ENCODE results near the gene KIAA1217. TPM values are rescaled to one million over a fixed set of nuclear protein-coding genes. Genes with fewer than 3 reads are reported as not detected.

The KIAA1217 gene
- total and polyA plus RNA-seq, 2 of the 8 experiments (the other 6 are each of a cell fraction or from before 2014, with no cell fraction given): 4.5 to 15.6 TPM

DNA sequence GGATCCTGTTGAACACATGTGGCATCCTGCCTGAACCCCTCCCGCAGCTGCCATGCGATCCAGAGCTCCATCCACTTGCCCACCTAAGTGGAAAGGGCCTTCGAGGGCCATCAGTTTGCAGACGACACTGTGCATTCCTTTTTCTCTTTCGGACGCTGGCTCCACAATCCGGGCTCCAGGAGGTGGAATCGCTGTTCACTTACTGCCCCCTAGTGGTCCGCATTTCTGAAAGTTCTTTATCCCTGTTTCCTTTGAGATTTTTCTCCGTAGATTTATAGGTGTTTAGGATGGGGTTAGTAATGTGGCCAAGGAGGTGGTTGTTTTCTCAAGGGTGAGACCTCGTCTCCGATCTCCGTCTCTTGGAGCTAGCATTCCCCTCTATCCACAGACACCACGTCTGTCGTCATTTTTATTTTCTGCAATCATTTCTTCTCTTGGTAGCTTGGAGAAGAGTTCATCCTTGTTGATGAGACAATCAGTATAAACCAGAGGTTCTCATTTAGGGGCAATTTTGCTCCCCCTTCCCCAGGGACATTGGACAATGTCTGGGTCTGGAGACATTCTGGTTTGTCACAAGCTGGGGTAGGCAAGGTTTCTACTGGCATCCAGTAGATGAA, 310.2 kb downstream of the KIAA1217 start:
- WGBS, 2 experiments (ENCODE audit: extremely low coverage in 1 of 2, insufficient coverage in 1 of 2, insufficient read length in 1 of 2, insufficient replicate concordance in 2 of 2, low coverage in 1 of 2, low lambda C conversion rate in 2 of 2, missing lambda C conversion rate in 1 of 2): 41% methylated on average over 15 of the region's 15 CpGs; no CpG with 5 or more reads in 1 of the 2 experiments
- no peaks in the 10 kb centered on the region for H3K23me2 ChIP-seq (ENCODE audit: low read depth, low read length)
- H2BK20ac ChIP-seq (ENCODE audit: low read length): no peak overlapping the region
- H2BK15ac ChIP-seq (ENCODE audit: low read length): no peak overlapping the region
- H3K23ac ChIP-seq (ENCODE audit: insufficient read length): no peak overlapping the region
- H3K27me3 ChIP-seq (replicated peaks in 1 of 4; ENCODE audit: control insufficient read depth in 3 of 4, extremely low read depth in 1 of 4, insufficient read depth in 3 of 4, low read length in 3 of 4): no peaks in the 10 kb centered on the region
- no peak overlapping the region for H3K18ac ChIP-seq (ENCODE audit: extremely low read depth, low read length)
- H2BK5ac ChIP-seq (ENCODE audit: low read depth, low read length): no peak overlapping the region
- H4K5ac ChIP-seq (ENCODE audit: insufficient read length, low read depth, low read length): no peak overlapping the region
- H3K27ac ChIP-seq (ENCODE audit: low read depth, low read length): no peak overlapping the region
- no peak overlapping the region for H2BK12ac ChIP-seq (ENCODE audit: low read depth, low read length)
- H3K4ac ChIP-seq (replicated peaks; ENCODE audit: insufficient read length, low read depth, low read length): no peak overlapping the region
- peak; percentile 82 for FAIRE-seq
- no peak overlapping the region for H3K4me3 ChIP-seq (ENCODE audit: extremely low read depth in 1 of 4, insufficient read depth in 2 of 4, low read depth in 3 of 4, low read length in 4 of 4)
- no peaks in the 10 kb centered on the region for H3K9me3 ChIP-seq (ENCODE audit: insufficient read depth in 2 of 2, low read depth in 1 of 2, low read length in 1 of 2)
- no peak overlapping the region for H3K9ac ChIP-seq (replicated peaks in 1 of 4; ENCODE audit: extremely low read depth in 1 of 4, low read depth in 3 of 4, low read length in 3 of 4)
- no peak overlapping the region for H2AK5ac ChIP-seq (ENCODE audit: low read depth, low read length)
- H3K4me1 ChIP-seq (replicated peaks in 1 of 4; ENCODE audit: control insufficient read depth in 3 of 4, insufficient read depth in 4 of 4, low read length in 3 of 4): peaks cover 0 to 3% (median 3%) of the 10 kb centered on the region in 4 experiments; a peak in 4 of 7 replicates
- no peak overlapping the region for H2AFZ ChIP-seq (ENCODE audit: low read length)
- no peak overlapping the region for H4K91ac ChIP-seq (replicated peaks; ENCODE audit: insufficient read length, low read length)
- no peak overlapping the region for H4K8ac ChIP-seq (ENCODE audit: extremely low read depth, insufficient read depth, low read length)
- no peak overlapping the region for H3K56ac ChIP-seq (replicated peaks; ENCODE audit: insufficient read length, low read depth, low read length)
- no peak overlapping the region for H3K14ac ChIP-seq (ENCODE audit: insufficient read length)
- no peaks in the 10 kb centered on the region for H3K79me1 ChIP-seq (ENCODE audit: low read depth, low read length)
- no peaks in the 10 kb centered on the region; a peak in 2 of 8 replicates for H3K36me3 ChIP-seq (ENCODE audit: control insufficient read depth in 2 of 4, insufficient read depth in 4 of 4, low read length in 3 of 4)
- peak in 1 of 2 experiments; percentile 79 for DNase-seq (ENCODE audit: low read depth in 1 of 2, low spot score in 2 of 2)
- CTCF ChIA-PET (ENCODE audit: partially characterized antibody): interaction anchor here (0.6 to 9.2 kb wide), 40 partner anchors 9 to 1204 kb away, joined by 3 to 116 read pairs (median 4); no protein-coding TSS in a partner anchor
- no peaks in the 10 kb centered on the region for H3K79me2 ChIP-seq (ENCODE audit: control insufficient read depth in 1 of 2, insufficient read depth in 2 of 2, low read length in 2 of 2)
- peak overlapping the region in 1 of 2 experiments; percentile 49; a peak in 1 of 4 replicates for H3K4me2 ChIP-seq (ENCODE audit: insufficient read depth in 1 of 2, low read depth in 2 of 2, low read length in 2 of 2)
- no peak overlapping the region for H2BK120ac ChIP-seq (replicated peaks; ENCODE audit: low read depth, low read length)
- H4K20me1 ChIP-seq (replicated peaks in 1 of 2; ENCODE audit: control insufficient read depth in 1 of 2, insufficient read depth in 2 of 2, low read length in 2 of 2): no peaks in the 10 kb centered on the region
- POLR2A ChIA-PET (ENCODE audit: partially characterized antibody): no interaction called here
- no peak for TF ChIP-seq JUND (IDR thresholded peaks at IDR 0.05; ENCODE audit: low read length)
- TF ChIP-seq, protein P1, sequence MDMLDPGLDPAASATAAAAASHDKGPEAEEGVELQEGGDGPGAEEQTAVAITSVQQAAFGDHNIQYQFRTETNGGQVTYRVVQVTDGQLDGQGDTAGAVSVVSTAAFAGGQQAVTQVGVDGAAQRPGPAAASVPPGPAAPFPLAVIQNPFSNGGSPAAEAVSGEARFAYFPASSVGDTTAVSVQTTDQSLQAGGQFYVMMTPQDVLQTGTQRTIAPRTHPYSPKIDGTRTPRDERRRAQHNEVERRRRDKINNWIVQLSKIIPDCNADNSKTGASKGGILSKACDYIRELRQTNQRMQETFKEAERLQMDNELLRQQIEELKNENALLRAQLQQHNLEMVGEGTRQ (IDR thresholded peaks at IDR 0.05; ENCODE audit: low read length): no peak
- TF ChIP-seq ASH2L (IDR thresholded peaks at IDR 0.05; ENCODE audit: low read length): no peak
- TF ChIP-seq POLR2AphosphoS5 (IDR thresholded peaks at IDR 0.05; ENCODE audit: low read depth, low read length): no peak
- no peak for TF ChIP-seq POU5F1 (IDR thresholded peaks at IDR 0.05; ENCODE audit: low read depth, low read length)
- TF ChIP-seq RNF2 (IDR thresholded peaks at IDR 0.05; ENCODE audit: borderline replicate concordance, low read depth, low read length, missing control alignments, poor library complexity, severe bottlenecking): no peak
- TF ChIP-seq FOSL1 (IDR thresholded peaks at IDR 0.05; ENCODE audit: insufficient read depth, low read depth, low read length): no peak
- no peak for TF ChIP-seq HDAC6 (IDR thresholded peaks at IDR 0.05; ENCODE audit: low read depth, low read length)
- no peak for TF ChIP-seq YY1 (IDR thresholded peaks at IDR 0.05; ENCODE audit: low read depth, low read length)
- no peak for TF ChIP-seq TBP (IDR thresholded peaks at IDR 0.05; ENCODE audit: low read depth, low read length)

Data from H1 (cell line).